SK-N-SH treated with all-trans-retinoic acid at 6 μM for 48 hours (cell line): Measurements from ENCODE around the gene KRTAP9-6.

Experiments used
- BACH2 ChIP-seq: fragments of 250-450 bp; sonication (Bioruptor Pico); IDR thresholded peaks from 2 replicates; pipeline ENCODE4 v1.9.0; 2021; ENCODE audit warnings: mild to moderate bottlenecking, borderline replicate concordance
- CREB5 ChIP-seq: fragments of 250-450 bp; sonication (Bioruptor Pico); IDR thresholded peaks from 2 replicates; pipeline ENCODE4 v1.5.1; 2020; ENCODE audit warnings: low read depth, mild to moderate bottlenecking, moderate library complexity
- CSRNP3 ChIP-seq: fragments of 250-450 bp; sonication (Bioruptor Pico); IDR thresholded peaks from 2 replicates; pipeline ENCODE4 v1.5.1; 2021; ENCODE audit warnings: mild to moderate bottlenecking, moderate library complexity
- GLIS3 ChIP-seq: fragments of 250-450 bp; sonication (Bioruptor Pico); IDR thresholded peaks from 2 replicates; pipeline ENCODE4 v1.5.0; 2020; ENCODE audit warnings: mild to moderate bottlenecking, moderate library complexity
- RARB ChIP-seq: fragments of 250-450 bp; sonication (Bioruptor Pico); IDR thresholded peaks from 2 replicates; pipeline ENCODE4 v1.8.0; 2021; ENCODE audit warnings: mild to moderate bottlenecking, moderate library complexity
- SNAI2 ChIP-seq: fragments of 250-450 bp; sonication (Bioruptor Pico); IDR thresholded peaks from 2 replicates; pipeline ENCODE4 v1.5.0; 2020; ENCODE audit warnings: mild to moderate bottlenecking, moderate library complexity
- TOX ChIP-seq: fragments of 250-450 bp; sonication (Bioruptor Pico); IDR thresholded peaks from 2 replicates; pipeline ENCODE4 v1.8.0; 2021; ENCODE audit warnings: mild to moderate bottlenecking, moderate library complexity, borderline replicate concordance
- ZFP3 ChIP-seq: fragments of 250-450 bp; sonication (Bioruptor Pico); IDR thresholded peaks from 2 replicates; pipeline ENCODE4 v1.5.0; 2020; ENCODE audit warnings: mild to moderate bottlenecking, moderate library complexity
- ZFP30 ChIP-seq: fragments of 450-650 bp; formaldehyde crosslinking; IDR thresholded peaks from 2 replicates; pipeline ENCODE4 v1.5.0; 2022; ENCODE audit warnings: mild to moderate bottlenecking, moderate library complexity
- TF ChIP-seq, protein P1 (sequence below): fragments of 250-450 bp; sonication (Bioruptor Pico); IDR thresholded peaks from 2 replicates; pipeline ENCODE4 v1.8.0; 2020; ENCODE audit warnings: mild to moderate bottlenecking, moderate library complexity, borderline replicate concordance

DNA sequence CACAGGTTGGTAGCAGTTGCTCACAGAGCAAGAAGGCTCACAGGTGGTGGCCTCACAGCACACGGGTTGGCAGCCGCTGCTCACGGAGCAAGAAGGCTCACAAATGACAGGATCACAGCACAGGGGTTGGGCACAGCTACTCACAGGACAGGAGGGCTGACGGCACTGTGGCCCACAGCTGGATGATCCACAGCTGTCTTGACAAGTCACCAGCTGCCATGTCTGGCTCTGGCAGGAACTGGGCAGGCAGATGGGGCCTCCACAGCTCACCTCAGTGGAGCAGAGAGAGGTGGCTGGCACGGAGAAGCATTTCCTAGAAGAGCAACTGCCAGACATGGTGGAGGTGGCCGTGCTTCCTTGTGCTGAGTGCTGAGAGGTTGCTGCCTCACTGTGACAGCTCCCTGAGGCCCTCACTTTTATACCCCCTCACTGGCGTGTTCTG, 43.8 kb downstream of the KRTAP9-6 start, which contains the start of gene KRTAP16-1:
- TF ChIP-seq, protein P1, sequence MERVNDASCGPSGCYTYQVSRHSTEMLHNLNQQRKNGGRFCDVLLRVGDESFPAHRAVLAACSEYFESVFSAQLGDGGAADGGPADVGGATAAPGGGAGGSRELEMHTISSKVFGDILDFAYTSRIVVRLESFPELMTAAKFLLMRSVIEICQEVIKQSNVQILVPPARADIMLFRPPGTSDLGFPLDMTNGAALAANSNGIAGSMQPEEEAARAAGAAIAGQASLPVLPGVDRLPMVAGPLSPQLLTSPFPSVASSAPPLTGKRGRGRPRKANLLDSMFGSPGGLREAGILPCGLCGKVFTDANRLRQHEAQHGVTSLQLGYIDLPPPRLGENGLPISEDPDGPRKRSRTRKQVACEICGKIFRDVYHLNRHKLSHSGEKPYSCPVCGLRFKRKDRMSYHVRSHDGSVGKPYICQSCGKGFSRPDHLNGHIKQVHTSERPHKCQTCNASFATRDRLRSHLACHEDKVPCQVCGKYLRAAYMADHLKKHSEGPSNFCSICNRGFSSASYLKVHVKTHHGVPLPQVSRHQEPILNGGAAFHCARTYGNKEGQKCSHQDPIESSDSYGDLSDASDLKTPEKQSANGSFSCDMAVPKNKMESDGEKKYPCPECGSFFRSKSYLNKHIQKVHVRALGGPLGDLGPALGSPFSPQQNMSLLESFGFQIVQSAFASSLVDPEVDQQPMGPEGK (CRISPR knock-in tag): no peak
- TF ChIP-seq SNAI2 (CRISPR knock-in tag): no peak
- TF ChIP-seq TOX (CRISPR knock-in tag): no peak
- TF ChIP-seq CSRNP3 (CRISPR knock-in tag): no peak
- TF ChIP-seq ZFP30 (CRISPR knock-in tag): no peak
- TF ChIP-seq RARB (CRISPR knock-in tag): no peak
- TF ChIP-seq GLIS3: no peak
- TF ChIP-seq CREB5: no peak
- TF ChIP-seq ZFP3: no peak
- no peak for TF ChIP-seq BACH2 (CRISPR knock-in tag)
